Head of caudate nucleus (tissue), 42 donors: ENCODE results near the gene WDR64.
A peak's percentile ranks its signal among the peaks of the same experiment; 100 is the strongest.

ENCODE experiments used
- DNase-seq, 42 donors: peaks; one replicate each; pipeline versions ENCODE4 v3.0.0 to v3.0.0-alpha.2; 2020 to 2021; ENCODE audit warnings: mixed read lengths in 7 of 42
- intact Hi-C: fragments of 100-400 bp; cut with DNase I; formaldehyde crosslinking; loops from one replicate; pipeline ENCODE4 v1.15.0; 2022

WDR64 gene

DNA sequence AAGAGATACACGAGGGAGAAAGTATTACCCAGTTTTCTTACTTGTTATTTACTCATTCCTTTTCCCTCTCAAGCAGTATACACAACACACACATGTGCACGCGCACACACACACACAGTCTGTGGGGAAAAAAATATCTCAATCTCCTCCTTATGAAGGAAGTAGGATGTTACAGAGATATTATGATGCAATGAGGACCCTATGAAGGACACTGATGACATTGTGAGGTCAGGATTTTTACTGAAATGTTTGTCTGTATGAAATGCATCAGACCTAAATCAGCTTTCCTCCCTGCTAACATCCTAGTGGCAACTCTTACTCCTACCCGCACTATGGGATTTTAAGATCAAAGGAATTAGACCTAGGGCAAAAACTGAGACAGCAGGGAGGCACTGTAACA, at the start of gene WDR64:
WDR64 (plus strand) TSS at position 270 of the 400 bp plus-strand sequence. CDS start 204 bp downstream, outside the sequence.
- intact Hi-C loops = no loop called here
- DNase-seq = no peak

DNA sequence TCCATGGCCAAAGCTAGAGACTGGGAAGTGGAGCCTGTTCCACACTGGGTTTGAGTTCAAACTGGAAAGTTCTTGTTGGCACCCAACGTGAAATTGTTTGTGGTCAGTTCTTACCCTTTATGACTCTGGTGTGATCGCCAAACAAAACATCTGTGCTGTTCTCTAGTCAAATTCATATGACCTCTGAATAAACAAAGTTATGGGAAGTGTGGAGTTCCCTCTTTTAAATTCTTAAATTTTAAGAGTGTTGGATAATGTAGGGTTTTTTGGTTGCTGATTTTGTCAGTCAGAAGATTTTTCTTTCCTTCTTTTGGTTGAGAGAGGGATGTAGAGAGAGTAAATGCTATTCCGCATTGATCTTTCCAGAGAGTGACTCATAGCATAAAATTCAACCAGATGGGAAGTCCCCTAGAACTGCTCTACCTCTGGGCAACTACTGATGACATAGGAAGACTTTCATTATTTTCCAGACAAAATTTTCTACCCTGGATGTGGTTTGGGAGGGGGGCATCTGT, 48.3 kb upstream of the WDR64 start:
- no peak for DNase-seq
- intact Hi-C loops = loop anchor here (10.0 kb wide), 1 partner anchor 231 kb away; no protein-coding TSS in a partner anchor

DNA sequence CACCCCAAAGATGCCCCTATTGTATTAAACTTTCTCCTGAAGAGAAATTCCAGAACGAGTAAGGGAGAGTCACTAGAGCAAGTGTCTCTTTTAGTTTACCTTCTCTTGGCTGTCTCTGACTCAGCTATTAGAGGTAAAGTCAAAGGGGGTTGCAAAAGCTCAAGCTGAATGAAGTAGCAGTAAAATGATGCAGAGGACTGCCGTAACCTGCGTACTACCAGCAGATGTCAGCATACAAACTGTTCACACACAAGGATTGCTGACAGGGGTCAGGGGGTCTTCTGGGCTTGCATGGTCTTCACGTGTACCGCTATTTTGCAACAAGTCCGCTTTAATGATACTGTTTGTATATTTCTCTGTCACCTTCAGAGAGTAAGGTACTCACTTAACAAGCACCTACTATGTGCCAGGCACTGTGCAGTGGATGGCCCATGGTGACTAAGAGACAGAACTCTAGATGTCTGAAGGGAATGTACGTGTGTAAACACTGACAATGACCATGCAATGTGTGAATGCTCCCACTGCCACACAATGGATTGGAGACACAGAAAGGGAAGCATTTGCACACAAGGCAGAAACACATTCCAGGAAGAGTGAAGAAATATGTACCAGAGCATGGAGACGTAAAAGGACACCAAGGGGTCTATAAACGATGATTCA, 46.8 kb upstream of the WDR64 start:
- intact Hi-C loops = loop anchor here (10.0 kb wide), 1 partner anchor 230 kb away; no protein-coding TSS in a partner anchor
- no peak for DNase-seq

DNA sequence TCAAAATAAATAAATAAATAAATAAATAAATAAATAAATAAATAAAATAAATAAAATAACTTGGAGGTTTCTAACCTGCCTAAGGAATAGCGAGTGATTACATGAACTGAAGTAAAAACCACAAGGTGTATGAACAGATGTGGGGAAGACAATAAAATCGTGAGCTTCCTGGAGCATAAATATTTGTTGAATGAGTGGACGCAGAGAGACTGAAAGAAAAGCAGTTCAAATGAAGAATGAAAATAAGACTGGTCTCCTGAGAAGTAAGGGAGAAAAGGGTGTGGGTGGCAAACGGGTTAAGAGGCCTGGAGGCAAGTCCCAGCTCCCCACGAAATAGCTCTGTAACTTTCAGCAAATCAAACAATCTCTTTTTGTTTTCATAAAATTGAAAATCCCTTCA, 45.5 kb upstream of the WDR64 start:
- no peak for DNase-seq
- intact Hi-C loops = loop anchor here (10.0 kb wide), 1 partner anchor 228 kb away; no protein-coding TSS in a partner anchor

DNA sequence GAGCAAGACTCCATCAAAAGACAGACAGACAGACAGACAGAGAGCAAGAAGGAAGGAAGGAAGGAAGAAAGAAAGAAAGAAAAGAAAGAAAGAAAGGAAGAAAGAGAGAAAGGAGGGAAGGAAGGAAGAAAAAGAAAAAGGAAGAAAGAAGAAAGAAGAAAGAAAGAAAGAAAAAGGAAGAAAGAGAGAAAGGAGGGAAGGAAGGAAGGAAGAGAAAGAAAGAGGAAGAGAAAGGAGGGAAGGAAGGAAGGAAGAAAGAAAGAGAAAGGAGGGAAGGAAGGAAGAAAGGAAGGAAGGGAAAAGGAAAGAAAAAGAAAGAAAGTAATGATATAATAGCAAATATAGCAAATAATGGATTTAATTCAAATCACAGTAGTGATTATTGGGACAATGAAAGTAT, 44.6 kb upstream of the WDR64 start:
- no peak for DNase-seq
- intact Hi-C loops = loop anchor here (10.0 kb wide), 1 partner anchor 227 kb away; no protein-coding TSS in a partner anchor

DNA sequence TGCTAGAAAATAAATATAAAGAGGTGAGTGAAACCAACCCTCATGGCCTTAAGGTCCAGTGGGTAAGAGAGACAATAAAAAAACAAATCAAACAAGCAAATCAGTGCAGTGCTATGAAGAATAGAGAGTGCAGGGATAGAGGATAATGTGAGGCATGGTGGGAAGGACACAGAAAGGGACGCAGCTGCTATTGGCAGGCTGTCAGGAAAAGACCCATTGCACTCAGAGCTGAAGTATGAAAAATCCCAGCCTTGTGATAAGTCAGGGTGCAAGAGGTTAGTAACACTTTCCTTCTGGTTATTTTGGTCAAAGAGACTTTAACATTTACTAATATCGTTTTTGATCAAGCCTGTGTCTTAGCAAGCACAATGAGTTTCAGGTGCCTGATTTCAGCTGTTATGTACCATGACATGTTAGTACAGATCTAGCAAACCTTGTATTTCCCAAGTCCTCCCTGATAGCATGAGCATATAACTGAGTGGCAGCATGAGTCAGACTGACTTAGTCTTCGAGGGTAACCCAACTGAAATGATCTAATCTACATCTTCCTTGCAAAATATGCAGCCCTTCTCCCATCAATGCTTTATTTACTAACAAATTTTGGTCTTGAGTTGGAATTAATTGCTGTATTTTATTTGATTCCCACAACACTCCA, 43.6 kb upstream of the WDR64 start:
- intact Hi-C loops = loop anchor here (10.0 kb wide), 1 partner anchor 226 kb away; no protein-coding TSS in a partner anchor
- no peak for DNase-seq

DNA sequence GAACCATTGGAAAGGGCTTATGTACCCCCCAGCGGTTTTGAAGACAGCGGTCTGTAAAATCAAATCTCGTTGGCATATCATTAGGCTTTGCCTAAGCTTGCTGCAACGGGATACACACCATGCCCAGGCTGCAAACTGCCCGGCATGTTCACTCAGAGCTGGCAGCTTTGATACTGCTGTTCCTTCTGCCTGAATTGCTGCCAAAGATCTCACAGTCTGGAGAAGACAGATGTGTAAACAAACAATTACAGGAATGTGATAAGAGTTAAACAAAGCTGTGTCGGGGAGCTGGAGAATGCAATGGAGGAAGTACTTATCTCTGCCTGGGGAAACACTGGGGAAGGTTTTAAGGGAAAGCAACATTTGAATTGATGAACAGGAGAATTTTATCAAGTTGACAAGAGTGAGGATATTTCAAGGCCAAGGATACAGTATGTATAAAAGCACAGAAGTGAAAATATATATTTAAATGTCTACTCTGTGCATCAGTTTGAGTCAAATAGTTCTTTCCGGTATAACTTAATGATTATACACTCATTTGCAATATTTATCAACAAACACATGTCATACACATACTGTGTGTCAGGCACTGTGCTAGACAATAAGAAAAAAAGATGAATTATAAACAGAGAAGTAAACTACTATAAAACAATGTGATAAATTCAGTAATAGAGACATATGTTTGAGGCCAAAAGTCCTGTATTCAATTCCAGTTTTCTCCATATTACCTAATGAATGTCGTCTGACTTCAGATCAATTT, 41.8 kb upstream of the WDR64 start:
- intact Hi-C loops = no loop called here
- peak in 1 of 42 donors; percentile 19 for DNase-seq

DNA sequence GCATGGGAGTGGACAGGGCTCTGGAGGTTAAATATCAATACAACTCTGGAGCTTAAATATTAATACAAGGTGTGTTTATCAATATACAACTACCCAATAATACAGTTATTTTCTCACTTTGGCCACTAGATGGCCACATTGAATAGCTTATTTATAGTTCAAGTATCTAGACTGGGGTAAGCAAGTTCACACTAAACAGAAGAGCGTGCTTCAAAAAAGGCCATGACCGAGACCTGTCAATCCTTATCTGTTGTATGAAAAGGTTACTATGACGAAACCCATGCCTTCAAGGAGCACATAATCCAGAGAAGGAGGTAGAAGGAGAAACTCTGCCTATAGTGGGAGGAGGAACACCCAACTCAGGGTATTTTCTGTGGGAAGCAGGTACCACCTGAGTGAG, 41.0 kb upstream of the WDR64 start:
- intact Hi-C loops = no loop called here
- DNase-seq = peak in 1 of 42 donors; percentile 53

DNA sequence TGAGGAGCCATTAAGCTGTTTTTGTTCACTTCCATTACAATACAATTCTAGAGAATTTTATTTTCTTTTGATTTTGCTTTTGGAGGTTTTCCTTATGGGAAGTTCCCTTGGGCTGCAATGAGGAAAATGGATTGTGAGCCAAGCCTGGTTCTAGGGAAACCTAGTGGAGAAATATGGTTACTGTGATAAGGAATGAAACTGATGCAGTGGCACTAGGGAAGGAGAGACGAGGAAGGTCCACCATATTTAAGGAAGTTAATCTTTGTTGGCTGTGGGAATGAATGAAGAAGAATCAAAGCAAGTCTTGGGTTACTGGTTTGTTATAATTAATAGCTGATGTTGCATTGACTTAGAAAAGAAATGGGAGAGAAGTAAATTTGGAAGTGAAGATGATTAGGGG, 40.3 kb upstream of the WDR64 start:
- intact Hi-C loops = no loop called here
- no peak for DNase-seq

DNA sequence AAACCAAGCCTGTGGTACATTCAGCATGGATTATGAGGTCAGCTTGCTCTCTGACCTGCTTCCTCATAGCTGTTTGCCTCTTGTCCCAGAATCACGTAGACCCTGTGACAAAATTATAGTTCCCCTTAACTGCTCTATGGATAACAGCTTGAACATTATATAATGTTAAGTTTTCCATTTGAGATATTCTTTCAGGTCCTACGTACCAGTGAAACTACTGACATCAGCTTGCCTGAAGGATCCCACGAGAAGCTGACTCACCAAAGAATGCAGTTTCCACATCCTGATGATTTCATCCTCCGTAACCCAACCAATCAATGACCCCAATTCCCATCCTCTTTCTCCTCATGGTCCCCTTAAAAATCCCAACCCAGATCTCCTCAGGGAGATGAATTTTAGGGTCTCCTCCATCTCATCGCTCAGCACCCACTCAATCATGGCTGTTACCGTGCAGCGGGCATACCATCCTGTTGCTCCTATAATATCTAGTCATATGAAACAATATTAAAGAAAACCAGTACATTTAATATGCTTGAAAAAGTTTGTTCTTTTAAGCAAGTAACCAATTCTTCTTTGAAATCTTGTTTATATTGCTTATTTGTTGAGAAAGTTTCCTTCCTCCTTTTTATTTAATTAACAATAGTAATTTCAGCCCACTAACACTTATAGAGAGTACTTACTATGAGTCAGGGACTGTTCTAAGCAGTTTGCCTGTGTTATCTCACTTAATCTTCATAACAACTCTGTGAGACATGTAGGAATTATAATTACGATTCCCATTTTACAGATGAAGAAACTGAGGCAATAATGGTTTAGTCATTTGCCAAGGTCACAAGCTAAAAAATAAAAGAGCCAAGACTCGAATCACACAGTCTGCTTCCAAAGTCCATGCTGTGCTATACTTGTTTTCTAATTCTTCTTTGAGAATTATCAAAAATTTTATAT, 39.3 kb upstream of the WDR64 start:
- intact Hi-C loops = no loop called here
- DNase-seq = peak in 9 of 42 donors; percentile 21 to 60 (median 25)

DNA sequence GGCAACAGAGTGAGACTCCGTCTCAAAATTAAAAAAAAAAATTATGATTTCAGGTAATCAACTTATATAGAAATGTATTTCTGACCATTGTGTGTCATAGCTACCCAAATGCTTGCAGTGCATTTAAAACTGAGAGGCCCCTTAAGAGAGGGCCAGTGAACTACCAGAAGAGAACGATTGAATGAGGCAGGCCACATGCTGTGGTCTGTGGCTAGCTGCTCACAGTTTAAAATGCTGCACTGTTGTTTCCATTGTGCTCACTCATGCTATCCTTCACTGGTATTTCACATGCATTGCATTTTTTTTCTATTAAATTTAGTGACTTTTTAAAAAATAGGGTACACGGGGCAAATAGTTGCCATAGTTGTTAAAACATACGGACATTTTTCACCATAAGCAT, 37.9 kb upstream of the WDR64 start:
- intact Hi-C loops = no loop called here

DNA sequence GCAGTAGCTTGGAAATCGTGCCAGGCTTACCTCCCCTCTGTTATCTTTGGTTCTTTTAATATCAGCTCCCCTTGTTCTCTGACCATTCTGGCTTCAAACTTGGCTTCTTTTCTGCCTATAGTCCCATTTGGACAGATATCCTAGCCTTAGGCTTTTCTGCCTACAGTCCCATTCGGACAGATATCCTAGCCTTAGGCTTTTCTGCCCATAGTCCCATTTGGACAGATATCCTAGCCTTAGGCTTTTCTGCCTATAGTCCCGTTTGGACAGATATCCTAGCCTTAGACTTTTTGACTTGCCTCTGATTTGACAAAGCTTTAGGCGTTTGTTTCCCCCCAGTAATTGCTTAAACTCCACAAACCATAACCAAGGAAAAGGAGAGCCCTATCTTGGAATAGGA, 37.5 kb upstream of the WDR64 start:
- intact Hi-C loops = no loop called here
- no peak for DNase-seq

More for the DNA sequence above, 37.9 kb upstream of the WDR64 start:
- no peak for DNase-seq

DNA sequence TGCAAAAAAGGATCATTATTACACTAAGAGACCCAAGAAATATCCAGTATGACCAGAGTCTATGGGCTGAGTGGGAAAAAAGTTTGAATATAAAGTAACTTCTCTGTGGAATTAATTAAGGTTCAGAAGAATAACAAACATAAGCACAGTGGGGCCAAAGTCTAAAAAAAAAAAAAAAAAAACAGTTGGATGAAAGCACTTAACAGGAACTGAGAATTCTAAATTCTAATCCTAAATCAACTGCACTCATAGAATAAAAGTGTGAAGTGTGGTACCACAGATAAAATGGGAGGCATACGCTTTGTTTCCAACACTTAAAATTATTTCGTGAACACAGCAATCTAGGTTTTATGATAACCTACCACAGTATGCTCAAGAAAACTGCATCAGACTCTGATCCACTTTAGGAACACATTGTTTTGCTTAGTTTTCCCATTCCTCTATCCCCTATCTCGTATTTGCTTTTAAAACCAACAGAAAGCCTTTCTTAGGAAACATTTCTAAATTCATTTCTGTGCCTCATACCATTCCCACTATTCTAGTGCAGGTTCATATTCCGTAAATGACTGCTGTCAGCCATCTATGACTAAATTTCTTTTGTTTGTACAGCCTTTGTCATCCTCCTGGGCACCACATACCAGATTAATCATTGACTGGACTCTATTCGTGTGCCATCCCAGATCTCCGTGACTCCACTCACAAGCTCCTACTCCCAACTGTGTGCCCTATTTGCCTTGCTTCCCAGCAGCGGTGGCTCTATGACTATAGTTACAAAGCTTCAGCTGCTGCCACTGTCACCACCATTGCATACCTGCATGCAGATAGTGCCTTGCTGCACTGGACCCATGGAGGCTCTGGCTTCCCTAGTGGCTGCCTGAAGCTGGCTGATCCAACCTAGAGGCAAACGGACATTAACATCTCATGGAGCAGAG, 36.8 kb upstream of the WDR64 start:
- intact Hi-C loops = no loop called here
- no peak for DNase-seq

DNA sequence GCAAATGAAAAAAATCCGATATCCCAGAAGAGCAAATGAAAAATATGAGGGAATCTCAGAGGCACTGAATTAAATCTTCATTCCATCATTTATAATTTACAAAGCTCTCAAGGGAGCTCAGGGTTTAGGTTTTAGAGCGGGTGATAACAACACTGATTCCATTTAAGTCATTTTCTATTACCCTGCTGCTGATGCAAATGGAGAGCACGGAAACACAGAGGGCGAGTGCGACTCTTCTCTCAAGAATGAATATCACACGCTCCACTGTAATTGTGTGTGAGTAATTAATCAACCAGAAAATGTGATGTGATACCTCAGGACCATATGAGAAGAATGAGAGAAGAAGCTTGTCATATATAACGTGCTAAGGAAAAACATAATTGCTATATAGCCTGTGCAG, 34.7 kb upstream of the WDR64 start:
- no peak for DNase-seq
- intact Hi-C loops = no loop called here

DNA sequence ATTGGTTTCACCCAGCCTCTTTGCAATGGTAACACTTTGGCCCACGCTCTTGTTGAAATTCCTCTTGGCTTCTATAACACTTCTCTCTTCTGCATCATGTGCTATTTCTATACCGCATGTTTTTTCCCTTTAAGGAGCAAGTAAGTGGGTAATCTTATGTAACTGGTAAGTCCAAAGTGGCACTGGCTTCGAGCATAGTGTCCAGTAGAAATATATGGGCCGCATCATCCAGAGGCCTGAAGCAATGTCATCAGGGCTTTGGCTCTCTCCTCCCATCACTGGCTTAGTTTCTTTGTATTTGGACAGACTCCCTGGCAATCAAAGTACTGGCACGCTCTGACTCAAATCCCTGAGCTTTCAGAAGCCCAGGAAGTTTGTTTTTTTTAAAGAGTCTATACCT, 29.4 kb upstream of the WDR64 start:
- no peak for DNase-seq
- intact Hi-C loops = loop anchor here (10.0 kb wide), 1 partner anchor 88 kb away; the partner anchor contains the start of gene KMO

DNA sequence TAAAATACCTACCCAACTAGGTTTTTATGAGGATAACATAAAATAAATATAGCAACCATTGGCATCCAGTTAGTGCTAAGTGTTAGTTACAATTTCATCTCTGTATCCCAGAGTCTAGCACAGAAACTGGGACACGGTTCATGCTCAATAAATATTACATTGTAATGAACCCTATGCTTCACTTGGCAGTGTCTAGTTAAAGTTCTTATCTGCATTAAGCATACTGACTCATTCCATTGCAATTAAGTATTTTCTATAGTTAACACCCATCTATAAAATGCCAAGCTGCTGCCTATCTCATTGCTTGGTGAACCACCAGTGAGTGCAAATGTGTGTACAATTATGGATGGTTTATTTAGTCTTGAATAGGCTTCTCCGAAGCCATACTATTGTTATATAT, 27.1 kb upstream of the WDR64 start:
- intact Hi-C loops = loop anchor here (10.0 kb wide), 1 partner anchor 90 kb away; the partner anchor contains the start of gene KMO
- DNase-seq = no peak
